Activated CD8-positive, alpha-beta memory T cell treated with anti-CD3 and anti-CD28 coated beads, Interleukin-2, amount 50 U/mL, for 24 hours (primary cell): ENCODE data around the gene ITSN1.
"Not testable (repeated sequence)": the region's sequence is repeated elsewhere in the genome, so short reads cannot be mapped to it uniquely, and the experiment has no call there.

Source experiments
- DNase-seq: peaks from one replicate; pipeline ENCODE4 v3.0.0-alpha.2; 2020; ENCODE audit errors: extremely low read depth

The ITSN1 gene

GRCh38 chr21:33682992-33683627 lies 40.8 kb downstream of the ITSN1 start:
- no peak for DNase-seq

DNA sequence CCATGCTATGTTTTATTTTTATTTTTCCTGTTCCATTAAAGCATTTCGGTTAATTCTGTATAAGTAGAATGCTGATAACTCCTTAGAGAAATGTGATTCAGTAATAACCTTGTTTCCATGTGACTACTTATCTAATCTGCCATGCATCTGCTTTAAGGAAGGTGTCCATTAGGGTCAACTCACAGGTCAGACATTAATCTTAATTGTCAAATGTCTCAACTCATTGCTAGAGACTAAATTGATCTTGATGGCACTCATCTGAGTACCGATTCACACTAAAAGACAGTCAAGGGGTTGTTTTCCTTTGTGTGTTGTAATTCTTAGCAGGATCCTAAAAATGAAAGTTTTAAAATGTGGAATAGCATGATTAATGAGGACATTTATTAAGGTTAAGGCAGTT lies 41.8 kb downstream of the ITSN1 start:
- no peak for DNase-seq

DNA sequence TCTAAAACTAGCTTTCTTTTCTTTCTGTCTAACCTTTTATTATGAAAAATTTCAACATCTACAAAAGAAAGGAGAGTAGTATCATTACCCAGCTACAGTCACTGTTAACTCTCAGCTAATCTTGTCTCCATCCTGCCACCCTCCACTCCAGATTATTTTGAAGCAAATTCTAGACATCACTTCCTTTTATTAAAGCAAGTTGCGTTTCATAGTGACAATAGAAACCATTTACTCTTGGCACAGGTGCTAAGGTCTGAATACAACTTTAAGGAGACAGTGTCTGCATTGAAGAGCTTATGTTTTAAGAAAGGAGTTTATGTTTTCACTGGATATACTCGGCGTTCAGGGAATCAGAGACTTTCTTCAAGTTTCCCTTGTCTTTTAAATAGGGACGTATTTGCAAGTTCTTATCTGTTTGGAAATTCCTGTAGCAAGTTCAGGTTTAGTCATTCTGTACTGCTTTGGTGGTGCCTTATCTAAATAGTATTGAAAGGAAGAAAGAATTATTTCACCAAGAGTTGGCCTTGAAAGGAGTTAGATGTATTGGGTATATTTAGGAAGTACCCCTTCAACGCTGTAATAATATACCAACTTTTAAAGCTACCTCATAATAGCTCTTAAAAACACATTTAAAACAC lies 42.7 kb downstream of the ITSN1 start:
- DNase-seq, result no peak

DNA sequence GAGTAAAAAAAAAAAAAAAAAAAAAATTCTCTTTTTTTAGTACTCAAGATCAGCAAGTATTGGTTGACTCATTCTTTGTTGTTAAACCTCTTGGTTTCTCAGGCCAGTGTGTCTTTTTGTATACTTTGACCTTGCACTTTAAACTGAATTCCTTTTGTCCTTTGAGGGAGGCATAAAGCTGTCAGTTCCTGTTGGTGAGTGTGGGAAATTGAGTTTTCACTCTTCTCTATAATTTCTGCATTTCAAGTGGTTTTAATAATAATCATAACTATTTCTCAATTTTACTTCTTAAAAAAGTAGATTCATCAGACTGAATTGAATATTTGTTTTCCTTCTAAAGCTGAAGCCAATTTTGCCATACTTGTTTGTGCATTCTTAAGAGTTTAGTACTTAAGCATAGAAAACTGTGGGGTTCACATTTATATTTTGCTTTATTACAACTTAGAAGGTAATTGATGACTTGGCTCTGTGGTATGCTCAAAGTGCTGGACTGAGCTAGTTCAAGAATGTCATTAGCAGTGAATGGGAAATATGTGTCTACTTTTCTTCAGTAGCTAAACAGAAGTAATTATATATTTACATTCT lies 43.4 kb downstream of the ITSN1 start:
- no peak for DNase-seq

DNA sequence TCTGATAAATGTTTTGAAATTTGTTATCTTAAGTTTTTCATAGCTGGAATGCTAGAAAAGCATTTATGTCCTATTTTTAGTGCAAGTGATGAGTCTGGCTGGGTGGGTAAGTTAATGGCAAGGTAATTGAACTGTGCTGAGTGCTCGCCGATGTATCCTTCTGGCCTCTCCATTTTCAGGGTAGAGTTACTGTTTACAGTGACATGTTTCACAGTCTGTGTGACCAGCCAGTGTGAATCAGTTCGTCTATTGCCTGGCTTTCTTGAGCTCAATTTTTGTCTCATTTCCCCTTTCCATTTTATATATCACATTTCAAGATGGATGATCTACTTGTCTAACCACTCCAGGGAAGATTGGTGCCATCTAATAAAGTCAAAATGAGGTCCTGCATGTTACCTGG lies 44.1 kb downstream of the ITSN1 start:
- no peak for DNase-seq

DNA sequence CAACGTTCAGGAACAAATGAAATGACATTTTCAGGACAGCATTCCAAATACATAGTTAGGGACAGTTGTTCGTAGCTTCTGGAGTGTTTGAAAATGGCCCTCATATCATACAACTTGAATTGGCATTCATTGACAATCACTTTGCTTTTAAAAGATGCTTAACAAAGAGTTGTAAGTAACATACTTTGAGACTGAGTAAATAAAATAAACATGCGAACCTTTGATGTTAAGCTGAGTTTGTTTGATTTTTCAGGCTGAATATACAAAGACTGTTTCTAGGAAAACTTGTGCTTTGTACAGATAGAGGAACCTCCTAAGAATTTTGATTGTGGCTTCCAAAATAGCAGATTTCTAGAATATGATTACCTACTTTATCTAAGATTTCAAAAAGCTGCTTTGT lies 45.3 kb downstream of the ITSN1 start:
- DNase-seq, result no peak

GRCh38 chr21:33688353-33688752 lies 46.1 kb downstream of the ITSN1 start:
- DNase-seq, result no peak

GRCh38 chr21:33690874-33691273 lies 48.6 kb downstream of the ITSN1 start:
- DNase-seq, result no peak

DNA sequence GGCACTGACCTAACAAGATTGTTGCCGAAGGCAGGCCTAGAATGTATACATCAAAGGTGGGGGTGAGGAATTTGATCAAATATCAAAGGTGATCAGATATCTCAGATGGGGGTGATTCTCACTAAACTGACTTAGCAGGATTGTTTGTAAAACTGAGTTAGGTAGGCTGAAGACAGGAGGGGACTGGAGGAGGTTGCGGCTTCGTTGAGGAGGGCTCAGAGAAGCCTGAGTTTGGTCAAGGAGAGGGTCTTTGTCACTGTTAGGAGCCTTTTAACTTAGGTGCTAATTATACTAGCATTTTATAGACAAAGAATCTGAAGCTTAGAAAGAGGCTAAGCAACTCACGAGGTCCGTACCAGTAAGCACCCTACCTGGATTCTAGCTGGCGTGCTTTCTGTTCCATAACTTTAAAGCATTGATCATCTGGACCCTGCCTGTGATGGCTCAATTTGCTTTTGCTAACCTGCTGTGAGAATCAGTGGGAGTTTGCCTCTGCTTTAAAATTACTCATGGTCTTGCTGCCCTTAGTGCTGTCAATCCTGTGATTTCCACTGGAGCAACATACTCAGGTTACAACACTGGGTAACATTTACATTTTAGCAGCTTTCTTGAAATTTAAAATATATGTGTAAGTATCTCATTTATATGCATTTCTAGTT lies 49.8 kb downstream of the ITSN1 start:
- DNase-seq, result no peak

- no peak for DNase-seq
These were observed 53.5 kb downstream of the ITSN1 start for GRCh38 chr21:33695813-33696212.

DNA sequence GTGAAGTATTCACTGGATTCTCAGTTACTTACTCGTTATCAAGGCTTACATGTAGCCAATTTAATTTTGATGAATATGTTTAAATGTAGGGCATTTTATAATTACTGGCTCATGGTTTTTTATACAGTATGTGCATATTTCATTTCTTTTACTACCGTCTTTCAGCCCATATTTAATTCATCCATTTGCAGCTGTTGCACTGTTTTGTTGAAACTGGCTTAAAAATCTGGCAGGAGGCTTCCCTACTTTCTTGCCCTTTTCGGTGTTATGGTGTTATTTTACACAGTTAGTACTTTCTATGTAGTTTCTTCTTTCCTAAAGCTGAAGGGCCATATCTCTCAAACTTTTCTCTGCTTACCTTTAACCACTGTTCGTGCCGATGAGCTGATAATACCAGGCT lies 54.2 kb downstream of the ITSN1 start:
- no peak for DNase-seq

DNA sequence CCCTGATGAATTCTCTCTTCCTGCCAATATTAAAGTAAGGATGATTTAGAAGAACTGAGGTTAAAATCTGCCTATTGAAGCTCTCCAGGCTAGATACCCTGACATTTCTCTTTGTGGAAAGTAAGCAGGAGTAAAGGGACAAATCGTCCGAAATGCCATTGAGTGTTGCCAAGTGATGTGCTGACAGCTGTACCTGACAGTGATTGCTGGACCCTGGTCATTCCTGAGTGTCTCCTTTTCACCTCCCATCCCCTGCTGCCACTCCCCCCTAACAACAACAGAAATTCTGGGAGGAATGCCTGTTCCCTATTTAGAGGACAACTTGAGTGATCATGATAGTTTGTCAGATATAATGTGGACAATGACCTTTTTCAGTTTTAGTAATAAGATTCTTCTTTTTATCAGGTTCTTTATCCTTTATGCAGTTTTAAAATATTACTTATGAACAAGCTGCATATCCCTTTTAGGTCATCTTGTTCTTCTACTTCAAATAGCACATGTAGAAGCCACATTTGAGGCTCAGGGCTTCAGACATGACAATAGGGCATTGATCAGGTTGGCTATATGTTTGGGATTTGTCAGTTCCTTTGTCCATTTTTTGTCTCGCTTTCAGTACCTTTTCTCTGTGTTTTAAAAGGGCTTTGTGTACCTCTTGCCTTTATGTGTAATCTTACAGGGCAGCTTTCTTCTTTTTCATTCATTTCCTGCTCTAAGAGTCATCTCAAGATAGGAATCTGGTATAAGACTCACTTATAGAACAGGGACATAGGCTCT lies 56.0 kb downstream of the ITSN1 start:
- no peak for DNase-seq

DNA sequence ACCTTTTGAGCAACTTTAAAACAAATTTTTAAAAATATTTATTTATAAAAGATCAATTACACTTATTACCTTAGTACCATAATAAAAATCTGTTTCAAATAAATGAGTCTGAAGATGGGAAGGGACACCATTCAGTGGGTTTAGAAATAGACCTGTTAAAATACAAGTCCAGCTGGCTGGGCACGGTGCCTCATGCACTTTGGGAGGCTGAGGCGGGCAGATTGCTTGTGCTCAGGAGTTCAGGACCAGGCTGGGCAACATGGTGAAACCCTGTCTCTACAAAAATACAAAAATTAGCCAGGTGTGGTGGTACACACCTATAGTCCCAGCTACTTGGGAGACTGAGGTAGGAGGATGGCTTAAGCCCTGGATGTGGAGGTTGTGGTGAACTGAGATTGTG lies 57.0 kb downstream of the ITSN1 start:
- no peak for DNase-seq

DNA sequence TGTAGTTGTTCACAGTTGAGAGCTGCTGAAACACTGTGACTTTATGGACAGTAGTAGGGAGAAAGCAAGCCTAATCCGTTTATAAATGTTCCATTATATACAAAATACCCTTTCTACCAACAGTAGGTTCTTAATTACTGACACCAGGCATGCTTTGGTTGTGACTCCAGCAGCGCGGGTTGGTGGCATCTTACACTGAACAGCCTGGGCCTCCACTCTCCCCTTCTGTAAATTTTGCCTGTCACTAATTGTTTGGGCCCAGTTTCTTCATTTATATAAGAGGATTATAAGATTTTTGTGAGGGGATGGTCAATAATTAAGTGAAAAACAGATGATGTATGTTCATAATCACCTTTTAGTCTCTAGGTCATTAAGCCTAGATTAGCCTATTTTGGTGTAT lies 58.2 kb downstream of the ITSN1 start:
- no peak for DNase-seq

DNA sequence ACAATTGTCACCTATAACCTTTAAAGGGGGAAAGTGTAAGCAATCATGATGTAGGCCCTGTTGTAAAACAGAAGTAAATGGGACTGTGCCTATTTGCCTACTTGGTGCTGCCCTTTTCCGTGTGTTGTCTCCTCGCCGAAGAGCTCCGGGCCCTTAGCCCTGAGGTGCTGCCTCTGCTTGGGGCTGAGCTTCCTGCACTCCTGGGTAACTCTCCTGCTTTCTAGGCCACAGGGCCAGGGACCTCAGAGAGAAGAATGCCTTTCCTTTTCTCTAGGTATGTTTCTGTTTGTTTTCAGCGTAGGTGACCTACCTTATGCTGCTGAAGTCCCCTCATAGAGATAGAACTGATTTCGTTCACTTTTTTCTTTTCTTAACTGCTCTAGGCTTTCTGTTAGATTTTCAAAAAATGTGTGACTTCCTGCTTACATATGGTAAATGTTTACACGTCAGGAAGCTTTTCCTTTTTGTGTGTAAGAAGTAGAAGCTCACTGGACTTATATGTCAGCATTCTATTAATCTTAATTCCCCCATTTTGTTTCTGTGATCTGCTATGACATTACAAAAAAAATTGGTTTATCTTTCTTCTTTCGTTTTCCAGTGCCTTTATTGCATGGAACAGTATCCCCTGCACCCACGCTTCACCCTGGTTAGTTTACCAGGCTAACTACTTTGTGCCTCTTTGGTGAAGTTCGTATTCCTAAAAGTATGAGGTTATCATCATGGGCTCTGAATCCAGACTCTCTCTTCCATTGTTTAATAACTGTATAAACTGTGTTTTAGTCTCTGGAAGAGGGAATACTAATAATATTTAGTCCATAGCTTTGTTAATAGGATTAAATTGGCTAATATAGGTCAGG lies 61.7 kb downstream of the ITSN1 start:
- no peak for DNase-seq

GRCh38 chr21:33707846-33708245 lies 65.5 kb downstream of the ITSN1 start:
- DNase-seq, result no peak

DNA sequence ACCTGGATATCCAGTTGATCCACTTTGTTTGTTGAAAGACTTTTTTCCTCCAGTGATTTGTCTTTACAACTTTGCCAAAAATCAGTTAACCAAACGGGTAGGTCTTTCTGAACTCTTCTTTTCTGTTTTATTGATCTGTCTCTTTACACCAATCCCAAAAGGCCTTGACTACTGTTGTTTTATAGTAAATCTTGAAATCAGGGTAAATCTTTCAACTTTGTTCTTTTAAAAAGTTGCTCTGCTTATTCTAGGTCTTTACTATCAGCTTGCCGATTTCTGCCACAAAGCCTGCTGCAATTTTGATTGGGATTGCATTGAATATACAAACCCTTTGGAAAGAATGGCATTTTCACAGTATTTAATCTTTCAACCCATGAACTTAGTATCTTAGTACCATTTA lies 66.6 kb downstream of the ITSN1 start:
- no peak for DNase-seq

GRCh38 chr21:33712022-33712803 lies 69.9 kb downstream of the ITSN1 start:
- DNase-seq, result no peak

- DNase-seq, result no peak
These were observed 78.8 kb downstream of the ITSN1 start for GRCh38 chr21:33721081-33721480.

DNA sequence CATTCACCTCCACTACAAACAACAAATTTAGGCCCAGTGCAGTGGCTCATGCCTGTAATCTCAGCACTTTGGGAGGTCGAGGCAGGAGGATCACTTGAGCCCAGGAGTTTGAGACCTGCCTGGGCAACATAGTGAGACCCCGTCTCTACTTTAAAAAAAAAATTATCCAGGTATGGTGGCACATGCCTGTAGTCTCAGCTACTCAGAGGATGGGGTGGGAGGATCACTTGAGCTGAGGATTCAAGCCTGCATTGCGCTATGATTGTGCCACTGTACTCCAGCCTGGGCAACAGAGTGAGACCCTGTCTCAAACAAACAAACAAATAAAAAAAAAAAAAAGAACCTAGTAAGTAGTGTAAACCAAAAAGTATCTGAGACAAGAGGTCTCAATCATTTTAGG lies 86.8 kb downstream of the ITSN1 start:
- DNase-seq, result not testable (repeated sequence)

DNA sequence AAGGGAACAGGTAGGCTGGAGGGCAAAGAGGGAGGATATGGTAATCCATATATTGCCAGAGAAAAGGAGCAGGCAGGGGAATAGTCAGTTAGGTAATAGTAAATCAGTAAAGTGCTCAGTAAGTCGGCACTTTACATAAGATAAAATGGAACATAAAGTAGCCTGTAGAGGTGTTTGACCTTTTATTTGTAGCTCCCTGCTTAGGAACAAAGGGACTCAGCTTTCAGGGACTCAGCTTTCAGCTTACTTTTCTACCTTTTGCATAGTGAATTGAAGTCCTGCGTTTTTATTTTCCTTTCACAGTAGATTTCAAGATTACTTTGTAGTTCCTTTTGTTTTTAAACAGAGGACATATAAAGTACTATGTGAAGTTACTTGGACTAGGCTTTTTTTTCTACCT lies 87.3 kb downstream of the ITSN1 start:
- no peak for DNase-seq
